GM21723 (cell line): ENCODE data around the gene SYNJ2.

Source experiments
- ATAC-seq: cut with Tn5 transposase; IDR thresholded peaks from one replicate; pipeline ENCODE4 v1.9.1; 2021; ENCODE audit warnings: mild to moderate bottlenecking, moderate library complexity; ENCODE audit not compliant: unreplicated experiment

Gene SYNJ2

DNA sequence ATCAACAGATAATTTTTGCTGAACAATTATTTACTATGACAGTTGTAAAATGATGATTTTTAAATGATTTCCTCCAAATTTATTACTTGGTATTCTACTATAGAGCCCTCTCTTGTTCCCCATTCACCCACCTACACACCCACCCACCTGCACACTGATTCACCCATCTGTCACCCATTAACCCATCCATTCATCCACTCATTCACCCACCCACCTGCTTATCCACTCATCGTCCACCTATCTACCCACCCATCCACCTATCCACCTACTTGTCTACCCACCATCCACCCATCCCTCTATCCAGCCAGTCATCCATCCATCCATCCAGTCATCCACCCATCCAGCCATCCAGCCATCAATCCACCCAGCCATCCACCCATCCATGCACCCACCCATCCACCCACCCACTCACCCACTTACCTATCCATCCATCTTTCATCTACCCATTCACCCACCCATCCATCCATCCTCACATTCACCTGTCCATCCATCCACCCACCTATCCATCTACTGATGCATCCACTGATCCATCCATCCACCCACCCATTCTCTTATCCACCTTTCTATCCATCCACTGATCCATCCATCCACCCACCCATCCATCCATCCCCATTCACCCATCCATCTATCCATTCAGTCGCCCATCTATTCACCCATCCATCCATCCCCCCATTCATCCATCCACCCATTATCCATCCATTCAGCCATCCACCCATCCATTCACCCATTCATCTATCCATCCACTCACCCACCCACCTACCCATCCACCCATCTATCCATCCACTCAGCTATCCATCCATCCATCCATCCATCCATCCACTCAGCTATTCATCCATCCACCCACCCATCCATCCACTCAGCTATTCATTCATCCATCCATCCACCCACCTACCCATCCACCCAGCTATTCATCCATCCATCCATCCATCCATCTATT, 72.0 kb downstream of the SYNJ2 start:
- ATAC-seq: no peak

DNA sequence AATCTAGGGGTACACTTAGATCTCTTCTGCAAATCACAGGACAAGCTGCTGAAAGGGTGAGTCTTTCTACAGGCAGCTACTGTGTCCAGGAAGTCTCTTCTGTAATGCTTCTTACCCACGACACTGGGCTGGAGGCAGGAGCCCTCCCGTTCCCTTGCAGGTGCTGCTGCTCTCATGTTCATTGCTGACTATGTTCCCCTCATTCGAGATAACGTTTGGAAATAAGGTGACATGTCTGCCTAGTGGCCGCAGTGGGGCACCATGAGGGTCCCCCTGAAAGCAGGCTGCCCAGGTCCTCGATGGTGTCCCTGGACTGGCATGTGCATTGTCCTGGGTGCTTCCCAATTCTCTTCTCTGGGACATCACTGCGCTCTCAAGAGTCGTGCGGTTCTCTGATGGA, 74.7 kb downstream of the SYNJ2 start:
- no peak for ATAC-seq

DNA sequence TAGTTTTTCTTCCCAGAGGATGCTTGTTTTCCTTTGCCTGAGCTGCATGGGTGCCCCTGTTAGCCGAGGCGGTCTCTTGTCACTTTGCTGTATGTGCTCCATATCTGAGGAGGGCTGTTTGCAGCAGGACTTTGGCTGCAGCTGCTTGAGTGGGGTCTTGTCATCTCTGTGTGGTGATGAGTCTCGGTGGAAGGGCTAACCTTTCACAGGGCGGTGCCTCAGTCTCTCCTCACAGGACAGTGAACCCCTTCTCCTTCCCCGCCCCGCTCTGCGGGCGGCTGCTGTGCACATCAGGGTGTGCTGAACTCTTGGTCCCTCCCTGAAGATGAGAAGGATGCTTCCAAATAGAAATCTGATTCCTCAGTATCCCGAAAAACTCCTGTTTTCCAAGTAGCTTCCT, 75.1 kb downstream of the SYNJ2 start:
- ATAC-seq: no peak

DNA sequence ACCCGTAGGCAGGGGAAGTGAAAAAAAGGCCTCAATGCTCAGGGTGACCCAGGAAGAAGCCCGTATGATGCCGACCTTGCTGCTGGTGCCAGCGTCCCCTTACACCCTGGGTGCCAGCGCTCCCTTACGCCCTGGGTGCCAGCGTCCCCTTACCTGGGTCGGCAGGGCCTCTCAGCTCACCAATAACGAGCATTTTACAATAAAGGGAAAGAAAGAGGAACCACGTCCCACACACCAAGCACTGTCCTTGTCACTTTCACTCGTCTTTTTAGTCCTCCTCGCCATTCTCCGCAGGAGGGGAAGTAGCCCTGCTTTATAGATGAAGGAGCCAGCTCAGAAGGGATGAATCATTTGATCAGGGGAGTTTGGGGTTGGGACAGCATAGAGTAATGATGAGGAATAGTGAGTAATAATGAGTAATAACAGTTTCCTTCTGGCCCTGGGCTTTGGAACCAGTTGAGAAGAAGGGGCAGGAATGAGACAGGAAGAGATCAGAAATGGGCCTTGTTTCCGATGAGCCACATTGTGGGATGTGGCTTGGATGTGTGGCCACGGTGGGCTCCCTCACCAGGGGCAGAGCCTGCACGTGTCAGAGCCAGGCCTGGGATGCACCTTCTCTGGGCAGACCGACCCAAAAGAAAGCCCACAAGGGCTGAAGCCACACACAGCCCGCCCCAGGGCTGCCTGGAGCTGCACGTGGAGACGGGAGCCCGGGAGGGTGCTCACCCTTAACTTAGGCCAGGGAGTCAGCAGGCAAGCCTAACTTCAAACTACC, 75.7 kb downstream of the SYNJ2 start:
- ATAC-seq: no peak

DNA sequence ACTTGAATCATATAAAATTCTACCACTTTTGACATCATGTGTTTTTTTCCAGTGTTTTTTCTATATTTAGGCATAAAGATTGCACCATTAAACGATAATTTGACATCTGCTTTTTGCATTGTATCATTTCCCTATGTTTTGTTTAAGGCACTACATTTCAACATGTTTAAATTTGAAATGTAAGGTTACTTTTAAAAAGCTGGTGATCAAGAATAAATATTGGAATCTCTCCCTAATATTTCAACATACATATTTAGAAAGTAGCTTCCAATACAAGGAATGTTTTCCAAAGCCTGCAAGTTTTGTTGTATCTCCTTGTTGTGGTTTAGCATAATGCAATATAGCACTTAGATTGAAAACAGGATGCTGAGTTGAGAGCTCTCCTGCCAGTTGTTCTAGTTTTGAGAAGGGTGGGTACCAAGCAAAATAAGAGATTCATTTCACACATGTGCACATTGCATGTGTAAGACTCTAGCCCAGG, 76.5 kb downstream of the SYNJ2 start:
- ATAC-seq: no peak

DNA sequence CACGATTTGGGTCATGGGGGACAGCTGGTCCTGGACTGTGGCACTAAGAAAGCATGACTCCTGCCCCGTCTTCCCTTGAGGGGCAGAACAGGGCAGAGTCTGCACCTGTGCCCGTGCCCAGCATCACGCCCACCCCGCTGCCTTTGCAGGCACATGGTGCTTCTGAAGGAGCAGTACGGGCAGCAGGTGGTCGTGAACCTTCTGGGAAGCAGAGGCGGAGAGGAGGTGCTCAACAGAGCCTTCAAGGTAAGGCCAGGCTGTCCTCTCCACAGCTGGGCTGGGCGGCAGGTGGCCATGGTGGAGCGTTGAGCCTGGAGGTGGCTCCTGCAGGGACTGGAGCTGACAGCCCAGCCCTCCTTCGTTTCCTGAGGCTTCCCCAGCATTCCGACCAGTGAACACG, 77.4 kb downstream of the SYNJ2 start:
- no peak for ATAC-seq

DNA sequence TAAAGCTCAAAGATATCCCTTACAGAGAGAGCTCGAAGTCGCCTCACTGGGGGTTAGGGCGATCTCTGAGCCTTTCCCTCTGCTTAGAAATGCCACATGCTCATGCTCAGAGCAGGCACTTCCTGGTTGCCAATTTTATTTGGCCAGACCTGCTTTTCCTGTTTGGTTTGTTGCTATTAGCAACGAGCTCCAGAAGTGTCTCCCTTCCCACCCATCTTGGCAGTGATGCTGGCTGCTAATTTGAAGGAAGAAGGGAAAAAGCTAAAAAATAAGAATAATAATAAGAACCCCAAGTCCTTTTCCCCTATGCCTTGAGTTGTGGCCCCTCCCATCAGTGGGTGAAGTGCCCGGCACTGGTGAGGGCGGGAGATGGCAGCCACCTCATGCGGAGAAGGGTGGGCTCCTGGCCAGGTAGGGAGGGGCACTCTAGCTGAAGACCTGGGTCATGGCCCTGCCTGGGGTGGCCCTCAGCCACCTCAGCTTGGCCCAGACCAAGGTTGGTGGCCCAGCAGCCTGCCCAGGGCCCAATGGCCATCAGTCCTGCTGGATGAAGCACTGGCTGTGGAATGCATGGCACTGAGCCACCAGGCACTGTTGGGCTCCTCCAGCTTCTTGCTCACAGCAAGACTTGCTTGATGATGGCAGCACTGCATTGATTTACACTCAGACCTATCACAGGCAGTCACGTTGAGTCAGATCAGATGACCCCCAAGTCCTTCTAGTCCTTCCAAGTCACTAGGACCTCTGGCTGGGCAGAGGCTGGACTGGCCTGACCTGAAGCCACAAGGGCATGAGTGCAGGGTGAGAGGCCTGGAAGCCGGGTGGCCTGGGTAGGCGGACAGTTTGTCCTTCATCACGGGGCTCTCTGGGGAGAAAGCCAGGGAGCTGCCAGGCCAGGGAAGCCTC, 79.0 kb downstream of the SYNJ2 start:
- ATAC-seq: no peak

DNA sequence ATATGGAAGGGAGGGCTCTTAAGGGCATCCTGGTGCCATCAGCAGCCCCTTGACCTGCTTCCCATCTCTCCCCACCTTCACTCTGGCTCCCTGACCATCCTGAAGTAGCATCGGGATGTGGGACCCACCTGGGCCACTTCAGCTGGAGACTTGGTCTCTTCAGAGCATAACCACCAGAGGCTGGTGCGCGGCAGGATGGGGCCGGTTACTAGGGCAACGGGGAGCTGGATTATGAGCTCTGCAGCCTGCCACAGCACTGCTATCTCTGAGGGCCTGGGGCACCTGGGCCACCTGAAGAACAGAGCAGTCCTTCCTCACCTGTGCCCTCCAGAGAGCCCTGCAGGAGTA, 79.7 kb downstream of the SYNJ2 start:
- ATAC-seq: no peak

DNA sequence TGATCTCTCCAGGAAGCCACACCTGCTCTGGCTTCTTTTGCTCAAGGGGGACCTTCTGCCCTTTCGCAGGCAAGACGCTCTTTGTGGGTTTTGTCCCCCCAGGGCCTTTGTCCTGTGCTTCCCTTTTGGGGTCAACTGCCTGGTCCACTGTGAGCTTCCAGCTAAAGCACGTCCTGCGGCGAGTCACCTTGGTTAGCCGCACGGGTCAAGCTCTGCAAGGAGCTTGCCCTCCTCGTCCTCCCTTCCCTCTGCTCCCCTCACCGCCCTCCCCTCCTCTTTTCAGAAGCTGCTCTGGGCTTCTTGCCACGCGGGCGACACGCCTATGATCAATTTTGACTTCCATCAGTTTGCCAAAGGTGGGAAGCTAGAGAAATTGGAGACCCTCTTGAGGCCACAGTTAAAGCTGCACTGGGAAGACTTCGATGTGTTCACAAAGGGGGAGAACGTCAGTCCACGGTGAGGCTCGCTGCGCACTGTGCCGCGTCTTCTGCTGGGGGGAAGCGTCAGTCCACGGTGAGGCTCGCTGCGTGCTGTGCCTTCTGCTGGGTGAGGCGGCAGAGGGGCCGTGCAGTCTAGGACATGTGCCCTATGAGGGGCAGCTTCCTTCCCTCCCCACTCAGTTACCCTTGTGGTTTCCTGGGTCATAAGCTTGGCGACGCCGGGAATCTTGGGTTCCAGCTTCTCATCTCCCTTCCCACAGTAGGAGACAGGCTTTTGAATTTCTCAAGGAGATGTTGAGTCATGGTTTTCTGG, 80.2 kb downstream of the SYNJ2 start:
- no peak for ATAC-seq

DNA sequence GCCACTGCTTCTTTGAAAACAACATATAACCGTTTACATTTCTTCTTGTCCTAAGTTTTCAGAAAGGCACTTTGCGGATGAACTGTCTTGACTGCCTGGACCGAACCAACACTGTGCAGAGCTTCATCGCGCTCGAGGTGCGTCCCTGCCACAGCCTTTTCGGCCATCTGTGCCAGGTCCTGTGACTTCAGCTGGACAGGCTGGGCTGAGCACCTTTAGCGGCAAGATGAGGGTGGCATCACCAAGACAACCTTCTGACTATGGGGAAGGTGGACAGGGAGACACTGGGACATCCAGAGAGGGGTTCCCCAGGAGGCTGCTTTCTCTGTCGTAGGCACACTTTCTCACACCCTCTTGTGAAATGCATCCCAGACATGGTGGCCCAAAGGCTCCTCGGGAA, 82.1 kb downstream of the SYNJ2 start:
- ATAC-seq: no peak

DNA sequence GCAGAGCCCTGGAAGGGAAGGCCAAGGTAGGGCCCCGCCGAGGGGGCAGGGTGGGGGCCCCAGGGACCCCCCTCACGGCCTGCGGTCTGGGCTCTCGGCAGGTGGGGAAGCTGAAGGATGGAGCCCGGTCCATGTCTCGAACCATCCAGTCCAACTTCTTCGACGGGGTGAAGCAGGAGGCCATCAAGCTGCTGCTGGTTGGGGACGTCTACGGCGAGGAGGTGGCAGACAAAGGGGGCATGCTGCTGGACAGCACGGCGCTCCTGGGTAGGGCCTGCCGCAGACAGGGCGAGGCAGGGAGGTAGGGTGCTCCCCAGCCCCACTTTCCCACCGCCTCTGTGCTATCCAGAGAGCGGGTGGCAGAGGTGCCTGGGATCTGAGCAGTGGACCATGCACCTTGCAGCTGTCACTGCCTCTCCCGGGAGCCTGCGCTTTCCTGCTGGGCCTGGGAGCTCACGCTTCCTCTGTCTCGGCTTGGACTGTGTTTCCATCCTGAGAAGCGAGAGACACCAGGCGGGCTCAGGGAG, 83.1 kb downstream of the SYNJ2 start:
- no peak for ATAC-seq

DNA sequence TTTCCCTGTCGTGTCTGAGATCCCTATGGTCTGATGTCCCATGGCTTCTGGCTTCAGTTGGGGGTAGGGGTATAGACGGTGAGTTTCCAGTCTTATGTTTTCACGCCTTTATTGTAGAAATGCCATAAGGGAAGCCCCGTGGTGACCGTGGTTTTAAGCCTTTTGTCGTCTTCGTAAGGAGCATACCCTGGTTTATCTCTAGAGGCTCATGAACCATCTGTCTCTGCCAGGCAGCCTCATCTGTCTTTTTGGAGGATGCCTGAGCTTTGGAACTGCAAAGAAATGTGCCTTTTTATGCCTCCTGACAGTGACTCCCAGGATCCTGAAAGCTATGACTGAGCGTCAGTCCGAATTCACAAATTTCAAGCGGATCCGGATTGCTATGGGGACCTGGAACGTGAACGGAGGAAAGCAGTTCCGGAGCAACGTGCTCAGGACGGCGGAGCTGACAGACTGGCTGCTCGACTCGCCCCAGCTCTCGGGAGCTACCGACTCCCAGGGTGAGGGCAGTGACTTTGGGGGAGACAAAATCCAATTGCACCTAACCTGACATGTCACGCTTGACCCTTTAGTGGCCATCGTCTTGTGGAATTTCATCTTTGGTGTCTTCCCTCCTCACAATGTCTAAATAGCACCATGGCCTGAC, 84.6 kb downstream of the SYNJ2 start:
- ATAC-seq: no peak

DNA sequence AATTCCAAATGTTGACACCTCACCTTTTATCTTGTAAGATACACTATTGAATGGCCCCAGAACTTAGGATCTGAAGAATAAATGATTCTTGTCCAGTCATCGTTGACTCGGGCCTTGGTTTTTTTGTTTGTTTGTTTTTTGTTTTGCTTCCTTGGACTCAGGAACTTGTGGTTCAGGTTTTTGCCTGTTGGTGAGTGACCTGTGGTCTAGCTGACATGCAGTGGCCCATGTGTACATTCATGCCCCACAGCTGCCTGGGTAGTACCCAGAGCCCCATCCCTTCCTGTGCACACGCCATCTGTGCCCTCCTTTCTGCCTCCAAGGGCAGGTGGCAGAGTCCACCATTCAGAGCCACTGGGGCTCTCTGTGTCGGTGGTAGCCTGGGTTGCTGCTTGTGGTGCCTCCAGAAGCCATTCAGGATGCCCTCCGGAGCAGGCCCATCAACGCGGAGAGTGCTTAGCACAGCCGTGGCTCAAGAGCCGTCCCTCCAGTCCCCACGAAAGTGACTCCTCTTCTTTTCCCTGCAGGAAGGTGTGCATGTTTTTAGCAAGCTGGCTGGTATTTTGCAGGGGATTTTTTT, 85.9 kb downstream of the SYNJ2 start:
- ATAC-seq: no peak

DNA sequence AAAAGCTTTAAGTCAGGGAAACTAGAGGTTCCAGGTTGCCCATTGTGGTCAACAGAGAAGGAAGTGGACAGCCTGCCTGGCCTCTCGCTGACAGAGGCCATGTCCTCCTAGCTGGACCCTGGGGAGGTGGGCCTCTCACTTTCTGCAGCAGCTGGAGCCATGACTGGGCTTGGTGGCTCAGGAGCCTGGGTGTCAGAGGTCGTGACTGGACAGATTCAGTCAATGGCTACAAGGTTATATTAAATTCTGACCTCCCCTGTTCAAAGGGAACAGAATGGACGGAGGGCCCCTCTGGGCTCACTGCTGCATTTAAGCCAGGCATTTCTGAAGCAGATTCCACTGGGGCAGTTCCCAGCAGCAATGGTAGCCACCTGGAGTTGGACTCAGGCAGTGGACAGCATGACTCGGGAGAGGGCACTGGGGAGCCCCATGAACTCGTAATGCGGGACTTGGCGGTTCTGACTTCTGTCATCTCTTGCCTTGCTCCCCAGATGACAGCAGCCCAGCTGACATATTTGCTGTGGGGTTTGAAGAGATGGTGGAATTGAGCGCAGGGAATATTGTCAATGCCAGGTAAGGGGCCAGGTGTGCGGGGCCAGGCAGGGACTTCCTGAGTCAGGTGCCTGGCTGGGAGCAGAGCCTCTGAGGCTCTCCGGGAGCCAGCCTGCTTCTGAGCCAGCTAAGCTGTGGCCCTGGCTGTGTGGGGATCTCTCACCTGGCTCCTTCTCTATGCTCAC, 86.7 kb downstream of the SYNJ2 start:
- ATAC-seq: no peak

DNA sequence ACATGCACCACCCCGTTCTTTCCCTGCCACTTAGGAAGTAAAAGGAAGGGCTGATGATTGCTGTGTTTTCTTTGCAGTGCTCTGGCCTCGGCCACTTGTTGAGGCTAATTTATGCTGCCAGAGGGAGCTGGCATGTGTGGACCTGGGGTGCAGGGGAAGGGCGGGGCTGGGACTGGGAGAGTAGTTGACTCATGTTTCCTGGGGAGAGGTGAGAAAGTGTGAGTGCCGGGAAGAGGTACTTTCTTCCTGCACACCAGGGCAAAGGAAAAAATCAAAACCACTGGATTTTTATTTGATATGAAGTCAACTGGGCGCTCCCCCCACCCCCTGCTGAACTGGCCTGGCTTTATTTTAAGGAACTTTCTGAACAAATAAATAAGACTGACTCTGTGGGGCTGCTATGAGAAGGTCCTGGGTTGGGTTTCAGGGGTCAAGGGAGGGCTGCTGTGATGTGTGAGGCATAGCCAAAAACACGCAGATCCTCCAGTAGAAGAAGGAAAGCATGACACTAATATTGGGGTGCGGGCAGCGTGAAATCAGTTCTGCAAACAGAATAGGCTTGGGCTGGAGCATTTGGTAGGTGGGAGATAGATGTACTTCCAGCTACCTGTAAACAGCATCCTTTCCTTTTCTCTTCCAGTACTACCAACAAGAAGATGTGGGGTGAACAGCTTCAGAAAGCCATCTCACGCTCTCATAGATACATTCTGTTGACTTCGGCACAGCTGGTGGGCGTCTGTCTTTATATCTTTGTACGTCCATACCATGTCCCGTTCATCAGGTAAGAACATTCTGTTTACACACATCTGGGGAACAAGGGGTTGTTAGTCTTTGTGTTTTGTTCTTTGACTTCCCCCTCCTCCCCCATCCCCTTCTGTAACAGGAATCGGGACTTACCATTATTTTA, 87.5 kb downstream of the SYNJ2 start:
- no peak for ATAC-seq

DNA sequence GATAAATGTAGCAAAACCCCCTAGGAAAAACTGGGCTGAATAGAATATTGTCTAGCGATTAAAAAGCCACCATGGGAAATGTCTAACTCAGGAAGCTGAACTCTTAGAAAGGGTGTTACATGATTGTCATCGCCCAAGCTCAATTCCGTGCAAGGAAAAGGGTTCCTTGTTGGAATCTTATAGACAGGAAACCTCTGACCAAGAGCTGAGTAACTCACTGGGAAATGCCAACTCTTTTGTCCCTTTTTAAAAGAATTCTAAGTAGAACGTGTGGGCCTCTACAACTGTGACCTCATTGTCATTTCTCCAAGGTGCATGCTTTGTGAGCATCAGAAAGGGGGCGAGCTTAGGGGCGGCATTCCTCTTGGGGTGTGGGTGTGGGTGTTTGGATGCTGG, 88.1 kb downstream of the SYNJ2 start:
- no peak for ATAC-seq

DNA sequence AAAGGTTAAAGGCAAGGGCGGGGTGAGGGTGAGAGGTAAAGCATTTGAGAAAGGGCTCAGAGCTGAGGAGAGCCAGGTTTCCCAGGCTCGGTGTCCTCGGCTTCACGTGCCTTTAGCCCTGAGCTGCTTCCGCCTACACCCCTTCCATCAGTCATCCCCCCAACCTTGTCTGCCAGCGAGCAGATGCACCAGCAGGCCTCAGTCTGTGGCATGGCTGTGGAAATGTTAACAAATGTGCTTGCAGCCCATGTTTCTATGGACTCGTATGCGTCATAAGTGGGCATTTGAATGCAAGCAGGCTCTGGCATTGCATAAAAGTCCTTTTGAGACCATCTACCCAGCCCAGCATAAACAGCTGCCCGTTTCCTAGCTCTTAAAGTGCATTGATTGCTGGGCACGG, 88.8 kb downstream of the SYNJ2 start:
- ATAC-seq: no peak
